CD4-positive, alpha-beta T cell (primary cell): Measurements from ENCODE around the gene ZEB2. TPM values are rescaled to one million over a fixed set of nuclear protein-coding genes. Genes with fewer than 3 reads are reported as not detected.

ENCODE experiments used
- ATAC-seq: fragments of 200-7000 bp; cut with Tn5 transposase; one replicate; pipeline ENCODE4 v1.10.0; 2022; ENCODE audit warnings: mild to moderate bottlenecking; ENCODE audit not compliant: poor library complexity
- CTCF ChIA-PET: fragments of 350-600 bp; sonication (Branson Sonifier 250); formaldehyde crosslinking; loops from one replicate; lab custom pipeline; 2021; ENCODE audit warnings: antibody characterized with exemption, inconsistent platforms; lab: Charles Lee
- POLR2A ChIA-PET: fragments of 350-600 bp; sonication (Branson Sonifier 250); formaldehyde crosslinking; loops from one replicate; lab custom pipeline; 2021; ENCODE audit warnings: antibody characterized with exemption, inconsistent platforms; lab: Charles Lee
- DNase-seq, 14 experiments: peaks; one replicate each; pipeline ENCODE4 v3.0.0-alpha.2; 2013 to 2020; ENCODE audit warnings: mixed read lengths in 2 of 14
- H3K27ac ChIP-seq, 2 donors: one replicate each; pipeline versions ENCODE4 v1.5.1 to v1.7.0; 2013; ENCODE audit warnings: low read length in 2 of 2, low read depth in 1 of 2, mild to moderate bottlenecking in 1 of 2
- H3K27me3 ChIP-seq, 2 experiments: 1 replicate in 1 of 2; 2 replicates in 1 of 2; pipeline versions ENCODE4 v1.6.1 to v1.7.0; 2013; ENCODE audit warnings: low read length in 2 of 2, control low read depth in 1 of 2, mild to moderate bottlenecking in 1 of 2, moderate library complexity in 1 of 2; ENCODE audit not compliant: insufficient read depth in 2 of 2, control insufficient read depth in 1 of 2
- H3K36me3 ChIP-seq: one replicate; pipeline ENCODE4 v1.6.1; 2013; ENCODE audit warnings: low read length, control low read depth; ENCODE audit not compliant: insufficient read depth
- H3K4me1 ChIP-seq: one replicate; pipeline ENCODE4 v1.6.1; 2013; ENCODE audit warnings: low read length, control low read depth; ENCODE audit not compliant: insufficient read depth
- H3K4me3 ChIP-seq: one replicate; pipeline ENCODE4 v1.5.1; 2013; ENCODE audit warnings: mild to moderate bottlenecking, low read length, moderate library complexity
- H3K9me3 ChIP-seq, 2 experiments: 1 replicate in 1 of 2; 2 replicates in 1 of 2; pipeline versions ENCODE4 v1.6.1 to v1.7.0; 2013; ENCODE audit warnings: low read length in 2 of 2, mild to moderate bottlenecking in 2 of 2, control low read depth in 1 of 2, moderate library complexity in 1 of 2; ENCODE audit not compliant: control insufficient read depth in 1 of 2, insufficient read depth in 1 of 2
- H3K27ac Mint-ChIP-seq: one replicate; pipeline ENCODE4 v1.8.0; 2020; ENCODE audit warnings: mixed read lengths
- H3K27me3 Mint-ChIP-seq: one replicate; pipeline ENCODE4 v1.8.0; 2021; ENCODE audit warnings: mixed read lengths
- H3K36me3 Mint-ChIP-seq: one replicate; pipeline ENCODE4 v1.8.0; 2021; ENCODE audit warnings: low read depth, mixed read lengths
- H3K4me1 Mint-ChIP-seq: one replicate; pipeline ENCODE4 v1.8.0; 2021; ENCODE audit warnings: low read depth, mixed read lengths
- H3K4me3 Mint-ChIP-seq: one replicate; pipeline ENCODE4 v1.8.0; 2020; ENCODE audit warnings: mild to moderate bottlenecking, mixed read lengths
- H3K9me3 Mint-ChIP-seq: one replicate; pipeline ENCODE4 v1.8.0; 2020; ENCODE audit warnings: mixed read lengths
- intact Hi-C, 2 experiments: fragments of 100-400 bp; cut with DNase I in 1 of 2; cut with micrococcal nuclease in 1 of 2; formaldehyde crosslinking; loops; one replicate each; pipeline versions ENCODE4 v1.15.1 to v1.9.0; 2023 to 2025; cut with DNase I, micrococcal nuclease
- total RNA-seq, 174 experiments: library from RNA in 2 of 174; stranded (reverse) in 2 of 174; gene quantifications; one replicate each; pipeline ENCODE4 v1.2.3 and lab custom pipeline; 2021 to 2026
- TF ChIP-seq, protein P1 (sequence below): fragments of 200-600 bp; IDR thresholded peaks from one replicate; pipeline ENCODE4 v1.8.0; 2022; ENCODE audit warnings: antibody characterized with exemption, mild to moderate bottlenecking

ZEB2 gene
- total RNA-seq, 2 experiments from 2014 or later = 12.3 to 13.4 TPM

DNA sequence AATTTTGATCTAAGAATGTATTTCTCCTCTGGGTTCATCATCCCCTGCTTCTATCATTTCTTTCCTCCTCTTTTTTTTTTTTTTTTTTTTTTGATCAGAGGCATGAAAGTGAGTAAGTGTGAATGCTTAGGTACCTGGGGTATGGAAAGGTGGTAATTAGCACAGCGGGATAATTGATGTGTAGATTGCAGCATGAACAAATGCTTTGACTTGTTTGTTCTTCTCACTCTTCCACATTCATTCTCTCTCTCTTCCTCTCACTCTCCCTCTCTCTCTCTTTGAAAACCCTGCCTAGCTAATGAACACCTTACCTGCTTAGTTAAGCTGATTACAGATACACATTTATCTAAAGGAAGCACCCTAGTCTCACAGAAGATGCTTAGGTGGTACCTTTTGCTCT is 74.7 kb downstream of the ZEB2 start:
- H3K4me1 ChIP-seq = no peaks in the 10 kb centered on the region
- ATAC-seq (no peak), DNase-seq (no peak)
- Mint-ChIP-seq H3K36me3 (no peaks in the 10 kb centered on the region), H3K27ac (no peak overlapping the region), H3K4me1 (no peaks in the 10 kb centered on the region), H3K9me3 (no peaks in the 10 kb centered on the region), H3K4me3 (no peak overlapping the region), H3K27me3 (no peaks in the 10 kb centered on the region)
- no peaks in the 10 kb centered on the region for H3K36me3 ChIP-seq
- TF ChIP-seq, protein P1, sequence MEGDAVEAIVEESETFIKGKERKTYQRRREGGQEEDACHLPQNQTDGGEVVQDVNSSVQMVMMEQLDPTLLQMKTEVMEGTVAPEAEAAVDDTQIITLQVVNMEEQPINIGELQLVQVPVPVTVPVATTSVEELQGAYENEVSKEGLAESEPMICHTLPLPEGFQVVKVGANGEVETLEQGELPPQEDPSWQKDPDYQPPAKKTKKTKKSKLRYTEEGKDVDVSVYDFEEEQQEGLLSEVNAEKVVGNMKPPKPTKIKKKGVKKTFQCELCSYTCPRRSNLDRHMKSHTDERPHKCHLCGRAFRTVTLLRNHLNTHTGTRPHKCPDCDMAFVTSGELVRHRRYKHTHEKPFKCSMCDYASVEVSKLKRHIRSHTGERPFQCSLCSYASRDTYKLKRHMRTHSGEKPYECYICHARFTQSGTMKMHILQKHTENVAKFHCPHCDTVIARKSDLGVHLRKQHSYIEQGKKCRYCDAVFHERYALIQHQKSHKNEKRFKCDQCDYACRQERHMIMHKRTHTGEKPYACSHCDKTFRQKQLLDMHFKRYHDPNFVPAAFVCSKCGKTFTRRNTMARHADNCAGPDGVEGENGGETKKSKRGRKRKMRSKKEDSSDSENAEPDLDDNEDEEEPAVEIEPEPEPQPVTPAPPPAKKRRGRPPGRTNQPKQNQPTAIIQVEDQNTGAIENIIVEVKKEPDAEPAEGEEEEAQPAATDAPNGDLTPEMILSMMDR = no peak
- intact Hi-C loops = no loop called here
- H3K4me3 ChIP-seq = no peak overlapping the region
- ChIA-PET CTCF (no interaction called here), POLR2A (no interaction called here)
- no peak overlapping the region for H3K27ac ChIP-seq
- H3K27me3 ChIP-seq = no peaks in the 10 kb centered on the region
- no peaks in the 10 kb centered on the region for H3K9me3 ChIP-seq

DNA sequence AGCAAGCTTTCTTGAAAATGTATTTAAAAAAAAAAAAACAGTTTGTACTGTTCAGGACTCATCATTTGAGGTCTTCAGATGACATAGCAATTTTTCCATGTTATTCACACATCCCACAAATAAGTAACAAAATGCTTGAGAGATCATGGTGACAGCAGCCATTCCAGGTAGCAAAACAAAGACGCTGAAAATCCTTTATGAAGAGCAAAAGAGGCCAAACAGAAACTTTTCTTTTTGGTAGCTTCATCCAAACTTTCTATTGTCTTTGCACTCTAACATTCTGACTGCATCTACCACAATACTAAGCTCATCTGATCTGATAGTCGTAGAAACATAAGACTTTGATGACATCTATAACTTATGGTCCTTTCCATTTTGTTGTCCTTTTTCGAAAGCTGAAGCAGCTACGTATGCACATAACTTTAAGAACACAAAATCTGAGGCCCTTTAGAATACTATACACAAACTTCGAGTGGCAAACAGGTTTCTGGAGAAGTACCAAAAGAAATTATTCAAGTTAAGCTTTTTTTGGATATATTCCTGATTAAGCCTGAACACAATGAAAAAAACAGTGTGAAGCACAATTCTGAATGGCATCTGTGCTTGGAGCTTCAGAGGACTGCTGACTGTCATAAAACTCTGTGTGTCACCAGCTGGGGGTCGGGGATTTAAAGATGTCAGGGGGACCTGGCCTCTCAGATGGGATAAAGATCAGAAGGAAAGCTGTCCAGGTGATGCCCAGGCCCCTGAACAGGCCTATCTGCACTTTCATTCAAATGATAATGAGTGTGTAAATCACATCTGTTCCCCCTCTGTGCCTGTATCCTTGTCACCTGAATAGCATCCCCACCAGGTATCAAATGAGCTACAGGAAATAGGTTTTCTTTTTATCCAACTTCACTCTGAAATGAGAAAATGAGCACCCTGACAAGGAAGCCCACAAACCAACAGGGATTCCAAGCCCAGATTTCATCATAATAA is 75.8 kb downstream of the ZEB2 start:
- no peak overlapping the region for H3K27ac Mint-ChIP-seq
- H3K27ac ChIP-seq = no peak overlapping the region
- H3K36me3 Mint-ChIP-seq = no peaks in the 10 kb centered on the region
- no peak overlapping the region for H3K4me3 Mint-ChIP-seq
- ATAC-seq (no peak), DNase-seq (no peak)
- intact Hi-C loops = no loop called here
- CTCF ChIA-PET = no interaction called here
- TF ChIP-seq, protein P1 = no peak
- H3K27me3 Mint-ChIP-seq = no peaks in the 10 kb centered on the region
- H3K27me3 ChIP-seq = no peaks in the 10 kb centered on the region
- POLR2A ChIA-PET = no interaction called here
- no peaks in the 10 kb centered on the region for H3K36me3 ChIP-seq
- no peaks in the 10 kb centered on the region for H3K9me3 Mint-ChIP-seq
- H3K9me3 ChIP-seq = no peaks in the 10 kb centered on the region
- H3K4me1 ChIP-seq = no peaks in the 10 kb centered on the region
- no peaks in the 10 kb centered on the region for H3K4me1 Mint-ChIP-seq
- no peak overlapping the region for H3K4me3 ChIP-seq

GRCh38 chr2:144441711-144442141 is 78.2 kb downstream of the ZEB2 start:
- Histone ChIP-seq H3K27me3 (no peaks in the 10 kb centered on the region), H3K36me3 (no peaks in the 10 kb centered on the region), H3K4me1 (no peaks in the 10 kb centered on the region), H3K27ac (no peak overlapping the region), H3K4me3 (no peak overlapping the region), H3K9me3 (no peaks in the 10 kb centered on the region)
- ATAC-seq (no peak), DNase-seq (no peak)
- CTCF ChIA-PET = no interaction called here
- H3K27me3 Mint-ChIP-seq = no peaks in the 10 kb centered on the region
- TF ChIP-seq, protein P1 = no peak
- H3K9me3 Mint-ChIP-seq = no peaks in the 10 kb centered on the region
- H3K27ac Mint-ChIP-seq = no peak overlapping the region
- H3K4me1 Mint-ChIP-seq = no peaks in the 10 kb centered on the region
- no peak overlapping the region for H3K4me3 Mint-ChIP-seq
- POLR2A ChIA-PET = no interaction called here
- H3K36me3 Mint-ChIP-seq = no peaks in the 10 kb centered on the region
- intact Hi-C loops = no loop called here
